ENCODE data around the gene DOLPP1. TPM values are rescaled to one million over a fixed set of nuclear protein-coding genes. Genes with fewer than 3 reads are reported as not detected.

The DOLPP1 gene
- total RNA-seq, 1 experiment from 2014 or later, result 16.1 TPM

GRCh38 chr9:129101279-129101678 lies 20.4 kb downstream of the DOLPP1 start:
- Mint-ChIP-seq H3K27me3 (ENCODE audit: unreplicated experiment) (no peaks in the 10 kb centered on the region), H3K27ac (ENCODE audit: unreplicated experiment) (no peak overlapping the region), H3K4me3 (ENCODE audit: low read depth, unreplicated experiment) (no peak overlapping the region), H3K9me3 (ENCODE audit: low read depth, unreplicated experiment) (no peaks in the 10 kb centered on the region), H3K4me1 (ENCODE audit: low read depth, unreplicated experiment) (no peaks in the 10 kb centered on the region), H3K36me3 (ENCODE audit: insufficient read depth, unreplicated experiment) (no peaks in the 10 kb centered on the region)
- DNase-seq, result no peak
- CTCF ChIA-PET, result no interaction called here
- no TSS peak for BruUV-seq (replicated peaks)
- intact Hi-C loops (cut with micrococcal nuclease; ENCODE audit: unreplicated experiment), result no loop called here
- no peak for TF ChIP-seq CTCF (IDR thresholded peaks at IDR 0.05; ENCODE audit: unreplicated experiment)

GRCh38 chr9:129102095-129102525 lies 21.2 kb downstream of the DOLPP1 start:
- intact Hi-C loops (cut with micrococcal nuclease; ENCODE audit: unreplicated experiment), result no loop called here
- no peak for TF ChIP-seq CTCF (IDR thresholded peaks at IDR 0.05; ENCODE audit: unreplicated experiment)
- no peaks in the 10 kb centered on the region for H3K27me3 Mint-ChIP-seq (ENCODE audit: unreplicated experiment)
- H3K9me3 Mint-ChIP-seq (ENCODE audit: low read depth, unreplicated experiment), result no peaks in the 10 kb centered on the region
- no TSS peak for BruUV-seq (replicated peaks)
- no peak overlapping the region for H3K4me3 Mint-ChIP-seq (ENCODE audit: low read depth, unreplicated experiment)
- no peak for DNase-seq
- no peaks in the 10 kb centered on the region for H3K36me3 Mint-ChIP-seq (ENCODE audit: insufficient read depth, unreplicated experiment)
- CTCF ChIA-PET, result no interaction called here
- no peak overlapping the region for H3K27ac Mint-ChIP-seq (ENCODE audit: unreplicated experiment)
- H3K4me1 Mint-ChIP-seq (ENCODE audit: low read depth, unreplicated experiment), result no peaks in the 10 kb centered on the region

- Mint-ChIP-seq H3K4me1 (ENCODE audit: low read depth, unreplicated experiment) (no peaks in the 10 kb centered on the region), H3K27me3 (ENCODE audit: unreplicated experiment) (no peaks in the 10 kb centered on the region), H3K9me3 (ENCODE audit: low read depth, unreplicated experiment) (no peaks in the 10 kb centered on the region), H3K36me3 (ENCODE audit: insufficient read depth, unreplicated experiment) (no peaks in the 10 kb centered on the region), H3K27ac (ENCODE audit: unreplicated experiment) (no peak overlapping the region), H3K4me3 (ENCODE audit: low read depth, unreplicated experiment) (no peak overlapping the region)
- intact Hi-C loops (cut with micrococcal nuclease; ENCODE audit: unreplicated experiment), result no loop called here
- CTCF ChIA-PET, result no interaction called here
- no TSS peak for BruUV-seq (replicated peaks)
- DNase-seq, result peak; percentile 50
- no peak for TF ChIP-seq CTCF (IDR thresholded peaks at IDR 0.05; ENCODE audit: unreplicated experiment)
Observed at GRCh38 chr9:129102791-129103594, 22.1 kb downstream of the DOLPP1 start.

GRCh38 chr9:129103595-129103965 lies 22.7 kb downstream of the DOLPP1 start:
- Mint-ChIP-seq H3K4me3 (ENCODE audit: low read depth, unreplicated experiment) (no peak overlapping the region), H3K27me3 (ENCODE audit: unreplicated experiment) (peaks cover 4% of the 10 kb centered on the region), H3K9me3 (ENCODE audit: low read depth, unreplicated experiment) (no peaks in the 10 kb centered on the region), H3K4me1 (ENCODE audit: low read depth, unreplicated experiment) (no peaks in the 10 kb centered on the region), H3K36me3 (ENCODE audit: insufficient read depth, unreplicated experiment) (no peaks in the 10 kb centered on the region), H3K27ac (ENCODE audit: unreplicated experiment) (no peak overlapping the region)
- CTCF ChIA-PET, result interaction anchor here (0.5 kb wide), 1 partner anchor 747 kb away, joined by 3 read pairs; no protein-coding TSS in a partner anchor
- intact Hi-C loops (cut with micrococcal nuclease; ENCODE audit: unreplicated experiment), result no loop called here
- no TSS peak for BruUV-seq (replicated peaks)
- no peak for TF ChIP-seq CTCF (IDR thresholded peaks at IDR 0.05; ENCODE audit: unreplicated experiment)
- no peak for DNase-seq
